K562 (cell line): ENCODE data around the gene ENTREP1. TPM values are rescaled to one million over a fixed set of nuclear protein-coding genes. Genes with fewer than 3 reads are reported as not detected.

Source experiments
- ATAC-seq: fragments of 200-7000 bp; cut with Tn5 transposase; 3 replicates; pipeline ENCODE4 v1.9.1; 2020; ENCODE audit warnings: moderate library complexity
- BruUV-seq: library from RNA; stranded (reverse); fragments of 400-500 nt; replicated peaks from 2 replicates; lab custom pipeline; 2021; lab: Mats Ljungman, UMichigan
- CTCF ChIA-PET: fragments of 300-600 bp; formaldehyde crosslinking; extraction: SDS; loops from one replicate; lab custom pipeline; 2021; ENCODE audit warnings: low intra/inter-chr PET ratio; lab: Yijun Ruan, JAX
- POLR2A ChIA-PET: fragments of 300-600, 350-650 bp; sonication (Branson Sonifier 250); formaldehyde crosslinking; extraction: SDS; loops from one replicate; lab custom pipeline; 2021; ENCODE audit warnings: antibody characterized with exemption, inconsistent platforms; lab: Yijun Ruan, JAX
- DNase-seq, 4 experiments: peaks; one replicate each; pipeline versions ENCODE4 v3.0.0 to v3.0.0-alpha.2; 2011 to 2018; ENCODE audit warnings: low spot score in 3 of 4, mixed read lengths in 3 of 4; ENCODE audit errors: extremely low read depth in 1 of 4
- FAIRE-seq: peaks from 2 replicates; lab custom pipeline; 2011; peaks lifted over from hg19 to GRCh38; lab: Jason Lieb, UNC
- H2AFZ ChIP-seq: 2 replicates; pipeline ENCODE4 v1.6.0; 2011; ENCODE audit warnings: low read depth, low read length, control low read depth, inconsistent platforms
- H3K27ac ChIP-seq: fragments of 200-600 bp; 3 replicates; pipeline ENCODE4 v1.8.0; 2011; ENCODE audit warnings: low read depth, mild to moderate bottlenecking, control low read depth, inconsistent platforms, low read length, moderate library complexity, mixed read lengths; ENCODE audit errors: extremely low read depth
- H3K27me3 ChIP-seq, 2 experiments: fragments of 300-600 bp in 1 of 2; 2 replicates in 1 of 2; 3 replicates in 1 of 2; pipeline versions ENCODE4 v1.6.0 to v1.8.0; 2011; ENCODE audit warnings: inconsistent platforms in 2 of 2, low read length in 2 of 2, mild to moderate bottlenecking in 1 of 2, mixed read lengths in 1 of 2, moderate library complexity in 1 of 2; ENCODE audit not compliant: control insufficient read depth in 2 of 2, insufficient read depth in 2 of 2
- H3K36me3 ChIP-seq: fragments of 300-600 bp; 3 replicates; pipeline ENCODE4 v1.8.0; 2011; ENCODE audit warnings: mild to moderate bottlenecking, low read length, inconsistent platforms; ENCODE audit not compliant: control insufficient read depth, insufficient read depth
- H3K4me1 ChIP-seq, 2 experiments: fragments of 200-600 bp in 1 of 2; replicated peaks in 1 of 2; 2 replicates in 1 of 2; 3 replicates in 1 of 2; pipeline versions ENCODE4 v1.5.1 to v1.8.0; 2011; ENCODE audit warnings: inconsistent platforms in 2 of 2, low read length in 2 of 2, mild to moderate bottlenecking in 1 of 2, mixed read lengths in 1 of 2, moderate library complexity in 1 of 2; ENCODE audit not compliant: control insufficient read depth in 2 of 2, insufficient read depth in 2 of 2
- H3K4me2 ChIP-seq: 2 replicates; pipeline ENCODE4 v1.6.1; 2011; ENCODE audit warnings: low read length, control low read depth, inconsistent platforms, mixed read lengths; ENCODE audit not compliant: insufficient read depth
- H3K4me3 ChIP-seq: fragments of 200-600 bp; sonication (generic), shearing (Covaris generic); 2 replicates; pipeline ENCODE4 v1.5.1; 2016; ENCODE audit warnings: control low read depth, inconsistent platforms
- H3K79me2 ChIP-seq: fragments of 200-600 bp; 3 replicates; pipeline ENCODE4 v1.8.0; 2011; ENCODE audit warnings: low read length, inconsistent platforms; ENCODE audit not compliant: control insufficient read depth, insufficient read depth
- H3K9ac ChIP-seq, 2 experiments: 2 replicates each; pipeline versions ENCODE4 v1.6.0 to v1.6.1; 2011; ENCODE audit warnings: low read depth in 2 of 2, low read length in 2 of 2, control low read depth in 1 of 2, inconsistent platforms in 1 of 2, mild to moderate bottlenecking in 1 of 2, mixed read lengths in 1 of 2; ENCODE audit not compliant: insufficient read depth in 1 of 2
- H3K9me1 ChIP-seq: one replicate; pipeline ENCODE4 v1.6.0; 2011; ENCODE audit warnings: inconsistent platforms, mild to moderate bottlenecking, low read length, moderate library complexity; ENCODE audit not compliant: control insufficient read depth, insufficient read depth
- H3K9me3 ChIP-seq: replicated peaks from 2 replicates; pipeline ENCODE4 v1.5.1; 2011; ENCODE audit warnings: low read depth, low read length, inconsistent platforms; ENCODE audit not compliant: control insufficient read depth, insufficient read depth
- H4K20me1 ChIP-seq: replicated peaks from 2 replicates; pipeline ENCODE4 v1.6.1; 2011; ENCODE audit warnings: low read length, inconsistent platforms, mixed read lengths; ENCODE audit not compliant: control insufficient read depth, insufficient read depth
- CAMTA2 ChIP-seq: fragments of 250-450 bp; sonication (Bioruptor Pico); conservative IDR thresholded peaks from 2 replicates; pipeline ENCODE4 v1.5.1; 2022
- CBX3 ChIP-seq, 2 experiments: IDR thresholded peaks; 1 replicate in 1 of 2; 2 replicates in 1 of 2; pipeline ENCODE4 v1.6.1; 2012; ENCODE audit warnings: inconsistent platforms in 2 of 2, low read length in 2 of 2, borderline replicate concordance in 1 of 2, control low read depth in 1 of 2
- NKRF ChIP-seq: fragments of 450-650 bp; IDR thresholded peaks from 2 replicates; pipeline ENCODE4 v1.6.1; 2016; ENCODE audit warnings: borderline replicate concordance
- PRPF4 ChIP-seq: fragments of 200-400 bp; formaldehyde crosslinking; IDR thresholded peaks from one replicate; pipeline ENCODE4 v1.6.1; 2017; ENCODE audit warnings: low read length, low read depth, mild to moderate bottlenecking; ENCODE audit not compliant: insufficient read depth, poor library complexity, severe bottlenecking
- RCOR1 ChIP-seq, 2 experiments: IDR thresholded peaks; 2 replicates each; pipeline ENCODE4 v1.6.1; 2012; ENCODE audit warnings: low read depth in 2 of 2, low read length in 2 of 2, borderline replicate concordance in 1 of 2, improper control_type of control experiment in 1 of 2
- TFE3 ChIP-seq: fragments of 450-650 bp; formaldehyde crosslinking; IDR thresholded peaks from 2 replicates; pipeline ENCODE4 v1.4.0; 2020; ENCODE audit warnings: mild to moderate bottlenecking, mixed read lengths
- ZFP36 ChIP-seq: fragments of 150-350 bp; IDR thresholded peaks from 2 replicates; pipeline ENCODE4 v1.6.1; 2018; ENCODE audit warnings: low read length, low read depth; ENCODE audit not compliant: partially characterized antibody
- WGBS: fragments of 100-300 bp; shearing (Covaris generic); methylation state at CpG from one replicate; pipeline ENCODE4 v1.1.6; 2016; ENCODE audit warnings: low coverage, mixed read lengths; ENCODE audit not compliant: insufficient coverage; ENCODE audit errors: missing lambda C conversion rate; 5-methylcytosine and 5-hydroxymethylcytosine counted together
- in situ Hi-C: fragments of 300-500 bp; cut with MboI; formaldehyde crosslinking; loops from 4 replicates; pipeline ENCODE4 v1.15.0; 2018; ENCODE audit warnings: inconsistent platforms, mixed read lengths
- intact Hi-C: fragments of 100-400 bp; cut with micrococcal nuclease; formaldehyde crosslinking; loops from 2 replicates; pipeline ENCODE4 v1.14.2; 2022
- polyA plus RNA-seq, 8 experiments: library from polyadenylated mRNA; depleted of rRNA in 4 of 8; stranded (reverse) in 5 of 8; unstranded in 3 of 8; fragments of >200 nt; fragmentation: Nextera tagmentation in 2 of 8; fragmentation: Illumina TruSeq in 1 of 8; extraction: Ambion mirVana in 2 of 8; extraction: Trizol in 1 of 8; gene quantifications; 2 replicates each; pipeline versions ENCODE4 v1.2.1 to v1.2.3, GENCODE V29; 2011 to 2014; ENCODE audit warnings: inconsistent platforms in 1 of 8, missing spikeins in 1 of 8
- total RNA-seq, 7 experiments: library from RNA; depleted of rRNA in 6 of 7; stranded (reverse); fragments of >200 nt in 6 of 7; fragmentation: Illumina TruSeq in 2 of 7; extraction: Trizol in 2 of 7; gene quantifications; 2 replicates each; pipeline versions ENCODE4 v1.2.1 to v1.2.3, GENCODE V29; 2011 to 2021; ENCODE audit warnings: low replicate concordance in 1 of 7

Gene ENTREP1
- total and polyA plus RNA-seq, 9 of the 15 experiments (the other 6 are each of a cell fraction or from before 2014, with no cell fraction given) = not detected

GRCh38 chr9:69425136-69425801 lies 100.3 kb downstream of the ENTREP1 start:
- intact Hi-C loops = no loop called here
- no peak for ATAC-seq
- no peak overlapping the region for H3K4me3 ChIP-seq
- H3K9me1 ChIP-seq = no peaks in the 10 kb centered on the region
- in situ Hi-C loops = loop anchor here (10.0 to 25.0 kb wide), 2 partner anchors 510 to 687 kb away; no protein-coding TSS in a partner anchor
- H3K4me2 ChIP-seq = no peak overlapping the region
- ChIA-PET CTCF (no interaction called here), POLR2A (interaction anchor here (1.1 kb wide), 1 partner anchor 92 kb away, joined by 3 read pairs; no protein-coding TSS in a partner anchor)
- DNase-seq = no peak
- no peaks in the 10 kb centered on the region for H3K79me2 ChIP-seq
- H3K27ac ChIP-seq = no peak overlapping the region
- H3K9ac ChIP-seq = no peak overlapping the region
- no peaks in the 10 kb centered on the region for H3K4me1 ChIP-seq
- H3K9me3 ChIP-seq = no peaks in the 10 kb centered on the region
- FAIRE-seq = no peak
- no peaks in the 10 kb centered on the region for H4K20me1 ChIP-seq
- WGBS = 0% methylated on average over 9 of the region's 17 CpGs
- TF ChIP-seq CAMTA2 (CRISPR knock-in tag) (no peak), CBX3 (IDR thresholded peaks at IDR 0.05; ENCODE audit: borderline replicate concordance in 1 of 2, low read length in 2 of 2) (no peak)
- H3K36me3 ChIP-seq = no peaks in the 10 kb centered on the region
- H3K27me3 ChIP-seq = peaks cover 2 to 22% of the 10 kb centered on the region in 2 experiments; a peak in 2 of 5 replicates
- no peak overlapping the region for H2AFZ ChIP-seq
- no TSS peak for BruUV-seq

GRCh38 chr9:69427286-69427685 lies 102.3 kb downstream of the ENTREP1 start:
- ChIA-PET CTCF (no interaction called here), POLR2A (no interaction called here)
- no peak for DNase-seq
- no peak overlapping the region for H3K4me3 ChIP-seq
- no peak overlapping the region for H3K9ac ChIP-seq
- no peaks in the 10 kb centered on the region for H3K36me3 ChIP-seq
- no peaks in the 10 kb centered on the region for H4K20me1 ChIP-seq
- intact Hi-C loops = no loop called here
- no peak for ATAC-seq
- no peak overlapping the region for H3K27ac ChIP-seq
- no peak for FAIRE-seq
- peaks cover 2 to 22% of the 10 kb centered on the region in 2 experiments; a peak in 2 of 5 replicates for H3K27me3 ChIP-seq
- H2AFZ ChIP-seq = no peak overlapping the region
- H3K9me1 ChIP-seq = no peaks in the 10 kb centered on the region
- no peak for TF ChIP-seq NKRF
- TF ChIP-seq ZFP36 = no peak
- TF ChIP-seq PRPF4 = no peak
- TF ChIP-seq RCOR1 (IDR thresholded peaks at IDR 0.05; ENCODE audit: borderline replicate concordance in 1 of 2, low read depth in 2 of 2, low read length in 2 of 2) = no peak
- no peak for TF ChIP-seq TFE3 (CRISPR knock-in tag)
- TF ChIP-seq, all 486 proteins: peak for 0
- Histone ChIP-seq H3K9me3 (no peaks in the 10 kb centered on the region), H3K4me1 (no peaks in the 10 kb centered on the region), H3K4me2 (no peak overlapping the region), H3K79me2 (no peaks in the 10 kb centered on the region)
- WGBS = 6% methylated on average over 2 of the region's 4 CpGs
- no TSS peak for BruUV-seq
- in situ Hi-C loops = loop anchor here (10.0 to 25.0 kb wide), 2 partner anchors 508 to 685 kb away; no protein-coding TSS in a partner anchor
